HEK293 (cell line): ENCODE measurements around the gene TUBB2A.

Source experiments
- BCL6B ChIP-seq: fragments of 450-650 bp; formaldehyde crosslinking; IDR thresholded peaks from 2 replicates; pipeline ENCODE4 v1.5.1; 2017; ENCODE audit warnings: missing biosample characterization, missing genetic modification characterization
- CTCF ChIP-seq: fragments of 450-650 bp; formaldehyde crosslinking; IDR thresholded peaks from 2 replicates; pipeline ENCODE4 v1.5.1; 2016; ENCODE audit warnings: missing biosample characterization, missing genetic modification characterization
- GLI4 ChIP-seq: fragments of 450-650 bp; formaldehyde crosslinking; IDR thresholded peaks from 2 replicates; pipeline ENCODE4 v1.5.1; 2016; ENCODE audit warnings: missing biosample characterization, missing genetic modification characterization
- PRDM10 ChIP-seq: fragments of 450-650 bp; formaldehyde crosslinking; IDR thresholded peaks from 2 replicates; pipeline ENCODE4 v1.5.1; 2016; ENCODE audit warnings: missing biosample characterization, missing genetic modification characterization
- PRDM4 ChIP-seq: fragments of 450-650 bp; formaldehyde crosslinking; IDR thresholded peaks from 2 replicates; pipeline ENCODE4 v1.5.1; 2017; ENCODE audit warnings: missing biosample characterization, missing genetic modification characterization
- ZBTB21 ChIP-seq: fragments of 450-650 bp; formaldehyde crosslinking; IDR thresholded peaks from 2 replicates; pipeline ENCODE4 v1.5.1; 2017; ENCODE audit warnings: missing biosample characterization, missing genetic modification characterization
- ZNF302 ChIP-seq: fragments of 450-650 bp; formaldehyde crosslinking; IDR thresholded peaks from 2 replicates; pipeline ENCODE4 v1.5.1; 2016; ENCODE audit warnings: missing biosample characterization, missing genetic modification characterization, low read depth
- ZNF76 ChIP-seq: fragments of 450-650 bp; formaldehyde crosslinking; IDR thresholded peaks from 2 replicates; pipeline ENCODE4; 2016; ENCODE audit warnings: low read depth, missing biosample characterization, missing genetic modification characterization, borderline replicate concordance

- TF ChIP-seq ZBTB21 (tag by site-specific recombination) (no peak), GLI4 (no peak), CTCF (tag by site-specific recombination) (no peak), BCL6B (tag by site-specific recombination) (no peak), PRDM10 (tag by site-specific recombination) (no peak), ZNF302 (no peak), ZNF76 (no peak), PRDM4 (tag by site-specific recombination) (no peak)
Observed at GRCh38 chr6:3202999-3203696, 45.8 kb upstream of the TUBB2A start.
